Uterus (tissue), 2 donors: Measurements from ENCODE around the gene RFC4.

Experiments used
- CTCF ChIP-seq, 4 experiments: fragments of 200-600 bp in 2 of 4; fragments of 450-650 bp in 2 of 4; sonication (generic) in 2 of 4; IDR thresholded peaks; one replicate each; pipeline ENCODE4 v1.5.1; 2016 to 2019; ENCODE audit warnings: antibody characterized with exemption in 4 of 4, mild to moderate bottlenecking in 2 of 4, moderate library complexity in 1 of 4
- POLR2A ChIP-seq, 2 donors: fragments of 450-650 bp; IDR thresholded peaks; one replicate each; pipeline ENCODE4 v1.6.1; 2016; ENCODE audit warnings: antibody characterized with exemption in 2 of 2, mild to moderate bottlenecking in 1 of 2, moderate library complexity in 1 of 2

DNA sequence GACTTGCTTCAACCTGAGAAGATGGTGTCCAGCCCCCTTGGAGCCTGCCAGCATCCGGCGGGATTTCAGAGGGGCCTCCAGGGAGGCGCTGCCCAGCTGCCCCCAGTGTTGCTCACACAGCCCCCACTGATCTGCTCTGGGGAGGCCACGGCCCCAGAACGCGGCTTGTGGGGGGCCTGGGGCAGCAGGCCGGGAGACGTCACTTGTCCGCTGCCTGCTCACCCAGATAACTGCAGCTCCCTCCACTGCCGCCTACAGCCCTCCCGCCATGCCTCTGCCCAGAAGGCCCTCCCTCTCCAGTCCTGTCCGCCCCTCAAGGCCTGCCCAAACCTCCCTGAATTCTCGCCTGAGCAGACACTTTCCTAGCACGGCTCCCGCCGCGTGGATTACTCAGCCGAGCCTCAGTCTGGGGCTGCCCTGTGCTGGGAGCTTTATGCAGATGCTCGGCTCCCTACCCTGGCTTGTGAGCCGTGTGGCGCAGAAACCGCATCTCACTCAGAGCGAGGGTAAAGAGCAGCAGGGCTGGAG is 19.1 kb upstream of the RFC4 start:
- TF ChIP-seq CTCF (IDR thresholded peaks at IDR 0.05) = no peak
- TF ChIP-seq POLR2A (IDR thresholded peaks at IDR 0.05) = no peak
